HepG2 (cell line): ENCODE data around the gene TPX2. TPM values are rescaled to one million over a fixed set of nuclear protein-coding genes. Genes with fewer than 3 reads are reported as not detected.

Experiments used
- ERF ChIP-seq: IDR thresholded peaks from 2 replicates; pipeline ENCODE4 v1.6.1; 2018; ENCODE audit warnings: missing biosample characterization, missing genetic modification reagents
- GATAD1 ChIP-seq: IDR thresholded peaks from 2 replicates; pipeline ENCODE4 v1.6.1; 2016; ENCODE audit warnings: missing genetic modification reagents, missing compliant biosample characterization
- MIXL1 ChIP-seq: IDR thresholded peaks from 2 replicates; pipeline ENCODE4 v1.6.1; 2016
- NFIC ChIP-seq: IDR thresholded peaks from 2 replicates; pipeline ENCODE4 v1.6.1; 2012; ENCODE audit warnings: mild to moderate bottlenecking, low read length, inconsistent platforms
- NR2F6 ChIP-seq, 2 experiments: IDR thresholded peaks; 2 replicates each; pipeline ENCODE4 v1.6.1; 2016; ENCODE audit warnings: antibody characterized with exemption in 1 of 2, mild to moderate bottlenecking in 1 of 2
- POLR2AphosphoS5 ChIP-seq: IDR thresholded peaks from 2 replicates; pipeline ENCODE4 v1.6.1; 2012; ENCODE audit warnings: low read depth, low read length
- PRDM10 ChIP-seq: sonication (generic); formaldehyde crosslinking; IDR thresholded peaks from 2 replicates; pipeline ENCODE4 v1.4.0; 2020; ENCODE audit warnings: low read depth, missing genetic modification reagents
- SATB2 ChIP-seq: sonication (generic); formaldehyde crosslinking; IDR thresholded peaks from 2 replicates; pipeline ENCODE4 v1.5.0; 2020; ENCODE audit warnings: missing genetic modification reagents
- TSC22D2 ChIP-seq: sonication (generic); formaldehyde crosslinking; IDR thresholded peaks from 2 replicates; pipeline ENCODE4 v1.5.1; 2020; ENCODE audit warnings: missing genetic modification reagents, mild to moderate bottlenecking, borderline replicate concordance
- ZBTB38 ChIP-seq: sonication (generic); formaldehyde crosslinking; IDR thresholded peaks from 2 replicates; pipeline ENCODE4 v1.5.1; 2020; ENCODE audit warnings: mild to moderate bottlenecking, missing genetic modification reagents
- ZFP37 ChIP-seq: sonication (generic); formaldehyde crosslinking; IDR thresholded peaks from 2 replicates; pipeline ENCODE4 v1.4.0; 2020; ENCODE audit warnings: missing genetic modification reagents, borderline replicate concordance
- ZNF329 ChIP-seq: sonication (generic); formaldehyde crosslinking; IDR thresholded peaks from 2 replicates; pipeline ENCODE4 v1.9.0; 2021; ENCODE audit warnings: low read depth, mild to moderate bottlenecking, missing genetic modification reagents
- ZNF33A ChIP-seq: sonication (generic); formaldehyde crosslinking; IDR thresholded peaks from 2 replicates; pipeline ENCODE4 v1.5.1; 2020; ENCODE audit warnings: missing genetic modification reagents, mild to moderate bottlenecking, moderate library complexity, borderline replicate concordance
- ZNF430 ChIP-seq: sonication (generic); formaldehyde crosslinking; IDR thresholded peaks from 2 replicates; pipeline ENCODE4 v1.9.0; 2021; ENCODE audit warnings: mild to moderate bottlenecking, missing genetic modification reagents
- ZNF629 ChIP-seq: sonication (generic); formaldehyde crosslinking; conservative IDR thresholded peaks from 2 replicates; pipeline ENCODE4 v1.5.0; 2020; ENCODE audit warnings: missing genetic modification reagents
- ZSCAN9 ChIP-seq: IDR thresholded peaks from 2 replicates; pipeline ENCODE4 v1.6.1; 2016; ENCODE audit warnings: borderline replicate concordance
- polyA plus RNA-seq, 8 experiments: library from polyadenylated mRNA; depleted of rRNA in 3 of 8; stranded (reverse) in 7 of 8; unstranded in 1 of 8; fragments of >200 nt; fragmentation: Illumina TruSeq in 4 of 8; extraction: Trizol in 4 of 8; gene quantifications; 2 replicates each; pipeline versions ENCODE4 v1.2.1 to v1.2.3, GENCODE V29; 2011 to 2016; ENCODE audit warnings: low read depth in 4 of 8, missing spikeins in 1 of 8, mixed read lengths in 1 of 8; ENCODE audit not compliant: insufficient read depth in 1 of 8
- total RNA-seq, 5 experiments: library from RNA; depleted of rRNA; stranded (reverse); fragments of >200 nt; fragmentation: Illumina TruSeq; extraction: Trizol; gene quantifications; 2 replicates each; pipeline ENCODE4 v1.2.3, GENCODE V29; 2016; ENCODE audit warnings: low read depth in 1 of 5
- TF ChIP-seq, protein P1 (sequence below): IDR thresholded peaks from 2 replicates; pipeline ENCODE4 v1.6.1; 2016; ENCODE audit warnings: low read depth, missing genetic modification reagents, missing compliant biosample characterization
- TF ChIP-seq, protein P2 (sequence below): sonication (generic); formaldehyde crosslinking; IDR thresholded peaks from 2 replicates; pipeline ENCODE4 v1.4.0; 2020; ENCODE audit warnings: missing genetic modification reagents, borderline replicate concordance

TPX2 gene
- total and polyA plus RNA-seq, 2 of the 13 experiments (the other 11 are each of a cell fraction or from before 2014, with no cell fraction given): 34.3 to 124 TPM

GRCh38 chr20:31738729-31739549, at the start of gene TPX2 (continued):
- TF ChIP-seq, protein P1, sequence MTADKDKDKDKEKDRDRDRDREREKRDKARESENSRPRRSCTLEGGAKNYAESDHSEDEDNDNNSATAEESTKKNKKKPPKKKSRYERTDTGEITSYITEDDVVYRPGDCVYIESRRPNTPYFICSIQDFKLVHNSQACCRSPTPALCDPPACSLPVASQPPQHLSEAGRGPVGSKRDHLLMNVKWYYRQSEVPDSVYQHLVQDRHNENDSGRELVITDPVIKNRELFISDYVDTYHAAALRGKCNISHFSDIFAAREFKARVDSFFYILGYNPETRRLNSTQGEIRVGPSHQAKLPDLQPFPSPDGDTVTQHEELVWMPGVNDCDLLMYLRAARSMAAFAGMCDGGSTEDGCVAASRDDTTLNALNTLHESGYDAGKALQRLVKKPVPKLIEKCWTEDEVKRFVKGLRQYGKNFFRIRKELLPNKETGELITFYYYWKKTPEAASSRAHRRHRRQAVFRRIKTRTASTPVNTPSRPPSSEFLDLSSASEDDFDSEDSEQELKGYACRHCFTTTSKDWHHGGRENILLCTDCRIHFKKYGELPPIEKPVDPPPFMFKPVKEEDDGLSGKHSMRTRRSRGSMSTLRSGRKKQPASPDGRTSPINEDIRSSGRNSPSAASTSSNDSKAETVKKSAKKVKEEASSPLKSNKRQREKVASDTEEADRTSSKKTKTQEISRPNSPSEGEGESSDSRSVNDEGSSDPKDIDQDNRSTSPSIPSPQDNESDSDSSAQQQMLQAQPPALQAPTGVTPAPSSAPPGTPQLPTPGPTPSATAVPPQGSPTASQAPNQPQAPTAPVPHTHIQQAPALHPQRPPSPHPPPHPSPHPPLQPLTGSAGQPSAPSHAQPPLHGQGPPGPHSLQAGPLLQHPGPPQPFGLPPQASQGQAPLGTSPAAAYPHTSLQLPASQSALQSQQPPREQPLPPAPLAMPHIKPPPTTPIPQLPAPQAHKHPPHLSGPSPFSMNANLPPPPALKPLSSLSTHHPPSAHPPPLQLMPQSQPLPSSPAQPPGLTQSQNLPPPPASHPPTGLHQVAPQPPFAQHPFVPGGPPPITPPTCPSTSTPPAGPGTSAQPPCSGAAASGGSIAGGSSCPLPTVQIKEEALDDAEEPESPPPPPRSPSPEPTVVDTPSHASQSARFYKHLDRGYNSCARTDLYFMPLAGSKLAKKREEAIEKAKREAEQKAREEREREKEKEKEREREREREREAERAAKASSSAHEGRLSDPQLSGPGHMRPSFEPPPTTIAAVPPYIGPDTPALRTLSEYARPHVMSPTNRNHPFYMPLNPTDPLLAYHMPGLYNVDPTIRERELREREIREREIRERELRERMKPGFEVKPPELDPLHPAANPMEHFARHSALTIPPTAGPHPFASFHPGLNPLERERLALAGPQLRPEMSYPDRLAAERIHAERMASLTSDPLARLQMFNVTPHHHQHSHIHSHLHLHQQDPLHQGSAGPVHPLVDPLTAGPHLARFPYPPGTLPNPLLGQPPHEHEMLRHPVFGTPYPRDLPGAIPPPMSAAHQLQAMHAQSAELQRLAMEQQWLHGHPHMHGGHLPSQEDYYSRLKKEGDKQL (CRISPR knock-in tag): no peak
- TF ChIP-seq ZNF329 (CRISPR knock-in tag) (no peak), ZFP37 (CRISPR knock-in tag) (peak; percentile 38; the same call in 1 of the 2 replicates), ZBTB38 (CRISPR knock-in tag) (peak; percentile 89; the same call in 1 of the 2 replicates), ERF (CRISPR knock-in tag) (peak; percentile 75), GATAD1 (CRISPR knock-in tag) (peak; percentile 92), POLR2AphosphoS5 (peak; percentile 99), ZNF430 (peak; percentile 74; the same call in 1 of the 2 replicates), SATB2 (CRISPR knock-in tag) (no peak), MIXL1 (peak; percentile 22; the same call in 1 of the 2 replicates), ZSCAN9 (CRISPR knock-in tag) (peak; percentile 78), NFIC (peak; percentile 70; the same call in 1 of the 2 replicates), ZNF629 (0 out of 2 replicates have a peak, but pooled peaks have one; percentile 12), NR2F6 (IDR thresholded peaks at IDR 0.05) (0 out of 2 replicates have a peak, but pooled peaks have one; percentile 29), NR2F6 (CRISPR knock-in tag; IDR thresholded peaks at IDR 0.05) (peak; percentile 7; the same call in 1 of the 2 replicates), PRDM10 (CRISPR knock-in tag) (peak; percentile 97), ZNF33A (CRISPR knock-in tag) (no peak), TSC22D2 (CRISPR knock-in tag) (peak; percentile 86)
- TF ChIP-seq, protein P2, sequence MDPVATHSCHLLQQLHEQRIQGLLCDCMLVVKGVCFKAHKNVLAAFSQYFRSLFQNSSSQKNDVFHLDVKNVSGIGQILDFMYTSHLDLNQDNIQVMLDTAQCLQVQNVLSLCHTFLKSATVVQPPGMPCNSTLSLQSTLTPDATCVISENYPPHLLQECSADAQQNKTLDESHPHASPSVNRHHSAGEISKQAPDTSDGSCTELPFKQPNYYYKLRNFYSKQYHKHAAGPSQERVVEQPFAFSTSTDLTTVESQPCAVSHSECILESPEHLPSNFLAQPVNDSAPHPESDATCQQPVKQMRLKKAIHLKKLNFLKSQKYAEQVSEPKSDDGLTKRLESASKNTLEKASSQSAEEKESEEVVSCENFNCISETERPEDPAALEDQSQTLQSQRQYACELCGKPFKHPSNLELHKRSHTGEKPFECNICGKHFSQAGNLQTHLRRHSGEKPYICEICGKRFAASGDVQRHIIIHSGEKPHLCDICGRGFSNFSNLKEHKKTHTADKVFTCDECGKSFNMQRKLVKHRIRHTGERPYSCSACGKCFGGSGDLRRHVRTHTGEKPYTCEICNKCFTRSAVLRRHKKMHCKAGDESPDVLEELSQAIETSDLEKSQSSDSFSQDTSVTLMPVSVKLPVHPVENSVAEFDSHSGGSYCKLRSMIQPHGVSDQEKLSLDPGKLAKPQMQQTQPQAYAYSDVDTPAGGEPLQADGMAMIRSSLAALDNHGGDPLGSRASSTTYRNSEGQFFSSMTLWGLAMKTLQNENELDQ (CRISPR knock-in tag): no peak; the same call in 1 of the 2 replicates
